HepG2 (cell line): Measurements from ENCODE around the gene SYNPR.

Experiments
- BHLHE40 ChIP-seq: IDR thresholded peaks from 2 replicates; pipeline ENCODE4 v1.6.1; 2011; ENCODE audit warnings: low read length, improper control_type of control experiment
- EEA1 ChIP-seq: sonication (generic); formaldehyde crosslinking; IDR thresholded peaks from 2 replicates; pipeline ENCODE4 v1.5.1; 2020; ENCODE audit warnings: mild to moderate bottlenecking, missing genetic modification reagents, borderline replicate concordance
- FOXJ3 ChIP-seq: sonication (generic); formaldehyde crosslinking; IDR thresholded peaks from 2 replicates; pipeline ENCODE4 v1.4.0; 2020; ENCODE audit warnings: missing genetic modification reagents, mild to moderate bottlenecking, borderline replicate concordance
- HOXA7 ChIP-seq: sonication (generic); formaldehyde crosslinking; IDR thresholded peaks from 2 replicates; pipeline ENCODE4 v1.8.1; 2022; ENCODE audit warnings: mild to moderate bottlenecking, missing genetic modification reagents, moderate library complexity
- SP140L ChIP-seq: sonication (generic); formaldehyde crosslinking; IDR thresholded peaks from 2 replicates; pipeline ENCODE4 v1.4.0; 2020; ENCODE audit warnings: missing genetic modification reagents, borderline replicate concordance
- TEF ChIP-seq: sonication (generic); formaldehyde crosslinking; IDR thresholded peaks from 2 replicates; pipeline ENCODE4 v1.5.0; 2020; ENCODE audit warnings: missing genetic modification reagents

DNA sequence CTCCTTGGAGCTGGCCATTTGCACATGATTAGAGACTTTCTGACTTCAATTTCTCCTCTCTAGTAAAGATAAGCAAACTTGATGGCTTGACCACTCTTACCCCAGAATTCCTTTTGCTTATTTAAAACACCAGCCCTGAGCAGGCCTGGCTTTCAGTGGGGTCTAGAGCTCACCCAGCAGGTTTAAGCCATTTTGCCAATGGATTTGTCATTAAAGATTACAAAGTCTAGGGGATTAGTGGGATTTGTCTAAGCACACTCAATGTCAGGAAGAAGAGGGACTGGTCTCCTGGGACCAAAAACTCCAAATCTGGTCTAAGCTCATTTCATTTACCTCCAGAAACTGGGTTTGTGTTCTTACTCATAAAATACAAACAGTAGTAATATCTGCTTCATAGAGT, 317.1 kb downstream of the SYNPR start:
- TF ChIP-seq SP140L, result no peak
- no peak for TF ChIP-seq BHLHE40
- no peak for TF ChIP-seq HOXA7 (CRISPR knock-in tag)
- TF ChIP-seq EEA1, result no peak
- no peak for TF ChIP-seq FOXJ3
- no peak for TF ChIP-seq TEF
